ENCODE measurements around the gene TNFRSF19. TPM values are rescaled to one million over a fixed set of nuclear protein-coding genes. Genes with fewer than 3 reads are reported as not detected.

The TNFRSF19 gene
- total RNA-seq, 2 donors from 2014 or later: 0.82 to 0.90 TPM

DNA sequence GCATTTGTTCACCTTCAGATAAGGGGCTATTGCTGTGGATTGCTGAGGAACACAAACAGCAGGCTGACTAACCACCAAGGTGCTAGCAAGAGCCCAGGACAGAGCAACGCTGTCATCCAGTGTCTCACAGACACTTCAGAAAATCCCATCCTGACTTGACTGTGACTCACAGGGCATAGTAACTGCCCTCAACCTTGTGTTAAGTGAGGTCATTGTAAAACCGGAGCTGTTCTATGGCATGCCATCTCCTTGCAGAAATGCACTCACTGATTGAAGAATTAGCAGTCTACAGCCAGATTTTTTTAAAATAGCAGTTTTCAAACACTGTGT lies 51.1 kb downstream of the TNFRSF19 start:
- Histone ChIP-seq H3K27ac (no peak overlapping the region), H3K27me3 (no peaks in the 10 kb centered on the region), H3K4me3 (no peak overlapping the region), H3K36me3 (no peaks in the 10 kb centered on the region), H3K4me1 (no peaks in the 10 kb centered on the region), H3K9me3 (no peaks in the 10 kb centered on the region), H3K9ac (ENCODE audit: low read depth in 2 of 2, low read length in 2 of 2) (no peak overlapping the region)
- no peak for TF ChIP-seq CTCF (IDR thresholded peaks at IDR 0.05)
- DNase-seq: no peak
- intact Hi-C loops (cut with DNase I): no loop called here

- H3K27me3 ChIP-seq: no peaks in the 10 kb centered on the region
- no peak overlapping the region for H3K27ac ChIP-seq
- TF ChIP-seq CTCF (IDR thresholded peaks at IDR 0.05): no peak
- no peaks in the 10 kb centered on the region for H3K36me3 ChIP-seq
- no peak for DNase-seq
- H3K9me3 ChIP-seq: no peaks in the 10 kb centered on the region
- H3K4me3 ChIP-seq: no peak overlapping the region
- intact Hi-C loops (cut with DNase I): no loop called here
- H3K4me1 ChIP-seq: no peaks in the 10 kb centered on the region
- no peak overlapping the region for H3K9ac ChIP-seq (ENCODE audit: low read depth in 2 of 2, low read length in 2 of 2)
Observed at GRCh38 chr13:23622985-23623384, 52.8 kb downstream of the TNFRSF19 start.

DNA sequence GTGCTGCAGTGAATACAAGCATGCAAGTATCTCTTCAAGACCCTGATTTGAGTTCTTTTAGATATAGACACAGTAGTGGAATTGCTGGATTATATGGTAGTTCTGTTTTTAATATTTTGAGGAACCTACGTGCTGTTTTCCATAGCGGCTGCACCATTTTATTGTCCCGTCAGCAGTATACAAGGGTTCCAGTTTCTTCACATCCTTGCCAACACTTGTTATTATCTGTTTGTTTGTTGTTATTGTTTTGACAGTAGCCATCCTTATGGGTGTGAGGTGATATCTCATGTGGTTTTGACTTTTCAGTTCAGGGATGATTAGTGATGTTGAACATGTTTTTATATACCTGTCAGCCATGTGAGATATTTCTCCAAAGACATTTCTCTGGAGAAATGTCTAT lies 53.2 kb downstream of the TNFRSF19 start:
- TF ChIP-seq CTCF (IDR thresholded peaks at IDR 0.05): no peak
- no peaks in the 10 kb centered on the region for H3K27me3 ChIP-seq
- H3K27ac ChIP-seq: no peak overlapping the region
- no peak overlapping the region for H3K4me3 ChIP-seq
- no peaks in the 10 kb centered on the region for H3K9me3 ChIP-seq
- no peak overlapping the region for H3K9ac ChIP-seq (ENCODE audit: low read depth in 2 of 2, low read length in 2 of 2)
- no peaks in the 10 kb centered on the region for H3K36me3 ChIP-seq
- H3K4me1 ChIP-seq: no peaks in the 10 kb centered on the region
- intact Hi-C loops (cut with DNase I): no loop called here
- DNase-seq: no peak

GRCh38 chr13:23626700-23627099 lies 56.5 kb downstream of the TNFRSF19 start:
- no peak for TF ChIP-seq CTCF (IDR thresholded peaks at IDR 0.05)
- no peak for DNase-seq
- Histone ChIP-seq H3K27ac (no peak overlapping the region), H3K27me3 (no peaks in the 10 kb centered on the region), H3K4me3 (no peak overlapping the region), H3K36me3 (no peaks in the 10 kb centered on the region), H3K4me1 (no peaks in the 10 kb centered on the region), H3K9me3 (no peaks in the 10 kb centered on the region), H3K9ac (ENCODE audit: low read depth in 2 of 2, low read length in 2 of 2) (no peak overlapping the region)
- intact Hi-C loops (cut with DNase I): no loop called here

GRCh38 chr13:23627410-23627809 lies 57.2 kb downstream of the TNFRSF19 start:
- intact Hi-C loops (cut with DNase I): no loop called here
- no peak overlapping the region for H3K9ac ChIP-seq (ENCODE audit: low read depth in 2 of 2, low read length in 2 of 2)
- no peaks in the 10 kb centered on the region for H3K36me3 ChIP-seq
- DNase-seq: no peak
- H3K27ac ChIP-seq: no peak overlapping the region
- H3K27me3 ChIP-seq: no peaks in the 10 kb centered on the region
- no peak for TF ChIP-seq CTCF (IDR thresholded peaks at IDR 0.05)
- H3K4me1 ChIP-seq: no peaks in the 10 kb centered on the region
- no peaks in the 10 kb centered on the region for H3K9me3 ChIP-seq
- no peak overlapping the region for H3K4me3 ChIP-seq

DNA sequence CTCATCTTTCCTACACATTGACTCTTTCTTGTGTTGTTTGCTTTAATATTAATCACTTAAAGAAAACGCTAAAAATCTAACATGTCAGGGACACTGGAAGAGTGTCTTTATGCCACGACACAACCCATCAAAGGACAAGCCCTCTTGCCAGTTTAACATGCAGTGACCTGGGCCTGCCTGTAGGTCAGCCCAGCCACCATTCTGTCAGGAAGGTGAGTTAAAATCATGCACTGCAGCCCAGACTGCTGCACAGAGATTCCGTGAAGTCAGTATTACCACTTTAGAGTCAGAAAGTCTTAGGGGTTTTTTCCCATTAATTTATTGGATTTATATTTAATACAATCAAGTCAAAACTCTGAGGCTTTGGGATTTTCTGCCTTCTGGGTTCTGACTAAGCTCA lies 58.0 kb downstream of the TNFRSF19 start:
- H3K9me3 ChIP-seq: no peaks in the 10 kb centered on the region
- no peak overlapping the region for H3K4me3 ChIP-seq
- intact Hi-C loops (cut with DNase I): no loop called here
- no peak overlapping the region for H3K9ac ChIP-seq (ENCODE audit: low read depth in 2 of 2, low read length in 2 of 2)
- H3K36me3 ChIP-seq: no peaks in the 10 kb centered on the region
- H3K27ac ChIP-seq: no peak overlapping the region
- no peak for DNase-seq
- no peaks in the 10 kb centered on the region for H3K4me1 ChIP-seq
- no peaks in the 10 kb centered on the region for H3K27me3 ChIP-seq
- no peak for TF ChIP-seq CTCF (IDR thresholded peaks at IDR 0.05)

Data from colonic mucosa (tissue), 4 donors.